ENCODE data around the gene FOXP2. TPM values are rescaled to one million over a fixed set of nuclear protein-coding genes. Genes with fewer than 3 reads are reported as not detected.

FOXP2 gene
- total RNA-seq, 1 experiment from 2014 or later: 2.4 TPM

- DNase-seq (ENCODE audit: low read depth): no peak
- in situ Hi-C loops (cut with HindIII; ENCODE audit: low pct_unique_long_range_greater_than_20kb, low sequenced_read_pairs): no loop called here
Measured at GRCh38 chr7:114629762-114630161, 215.1 kb downstream of the FOXP2 start.

- in situ Hi-C loops (cut with HindIII; ENCODE audit: low pct_unique_long_range_greater_than_20kb, low sequenced_read_pairs): no loop called here
- DNase-seq (ENCODE audit: low read depth): no peak
Measured at GRCh38 chr7:114630201-114630990, 215.8 kb downstream of the FOXP2 start.

- in situ Hi-C loops (cut with HindIII; ENCODE audit: low pct_unique_long_range_greater_than_20kb, low sequenced_read_pairs): no loop called here
- DNase-seq (ENCODE audit: low read depth): no peak
Measured at GRCh38 chr7:114631249-114631822, 216.7 kb downstream of the FOXP2 start.

- no peak for DNase-seq (ENCODE audit: low read depth)
- in situ Hi-C loops (cut with HindIII; ENCODE audit: low pct_unique_long_range_greater_than_20kb, low sequenced_read_pairs): no loop called here
Measured at GRCh38 chr7:114639451-114639850, 224.8 kb downstream of the FOXP2 start.

GRCh38 chr7:114644455-114644854 is 229.8 kb downstream of the FOXP2 start:
- DNase-seq (ENCODE audit: low read depth): no peak
- in situ Hi-C loops (cut with HindIII; ENCODE audit: low pct_unique_long_range_greater_than_20kb, low sequenced_read_pairs): no loop called here

GRCh38 chr7:114645451-114645850 is 230.8 kb downstream of the FOXP2 start:
- in situ Hi-C loops (cut with HindIII; ENCODE audit: low pct_unique_long_range_greater_than_20kb, low sequenced_read_pairs): no loop called here
- no peak for DNase-seq (ENCODE audit: low read depth)

- in situ Hi-C loops (cut with HindIII; ENCODE audit: low pct_unique_long_range_greater_than_20kb, low sequenced_read_pairs): no loop called here
- DNase-seq (ENCODE audit: low read depth): no peak
Measured at GRCh38 chr7:114647518-114647917, 232.9 kb downstream of the FOXP2 start.

- in situ Hi-C loops (cut with HindIII; ENCODE audit: low pct_unique_long_range_greater_than_20kb, low sequenced_read_pairs): no loop called here
- no peak for DNase-seq (ENCODE audit: low read depth)
Measured at GRCh38 chr7:114648117-114648516, 233.5 kb downstream of the FOXP2 start.

GRCh38 chr7:114648680-114649079 is 234.1 kb downstream of the FOXP2 start:
- in situ Hi-C loops (cut with HindIII; ENCODE audit: low pct_unique_long_range_greater_than_20kb, low sequenced_read_pairs): no loop called here

GRCh38 chr7:114649689-114650088 is 235.1 kb downstream of the FOXP2 start:
- in situ Hi-C loops (cut with HindIII; ENCODE audit: low pct_unique_long_range_greater_than_20kb, low sequenced_read_pairs): no loop called here
- DNase-seq (ENCODE audit: low read depth): no peak

More at GRCh38 chr7:114648680-114649079, 234.1 kb downstream of the FOXP2 start:
- DNase-seq (ENCODE audit: low read depth): no peak

GRCh38 chr7:114650491-114650890 is 235.9 kb downstream of the FOXP2 start:
- no peak for DNase-seq (ENCODE audit: low read depth)
- in situ Hi-C loops (cut with HindIII; ENCODE audit: low pct_unique_long_range_greater_than_20kb, low sequenced_read_pairs): no loop called here

- in situ Hi-C loops (cut with HindIII; ENCODE audit: low pct_unique_long_range_greater_than_20kb, low sequenced_read_pairs): no loop called here
Measured at GRCh38 chr7:114652041-114652440, 237.4 kb downstream of the FOXP2 start.

GRCh38 chr7:114653364-114654088 is 238.9 kb downstream of the FOXP2 start:
- in situ Hi-C loops (cut with HindIII; ENCODE audit: low pct_unique_long_range_greater_than_20kb, low sequenced_read_pairs): no loop called here
- no peak for DNase-seq (ENCODE audit: low read depth)

More at GRCh38 chr7:114652041-114652440, 237.4 kb downstream of the FOXP2 start:
- no peak for DNase-seq (ENCODE audit: low read depth)

GRCh38 chr7:114656466-114656865 is 241.9 kb downstream of the FOXP2 start:
- in situ Hi-C loops (cut with HindIII; ENCODE audit: low pct_unique_long_range_greater_than_20kb, low sequenced_read_pairs): no loop called here
- DNase-seq (ENCODE audit: low read depth): no peak

- in situ Hi-C loops (cut with HindIII; ENCODE audit: low pct_unique_long_range_greater_than_20kb, low sequenced_read_pairs): no loop called here
- DNase-seq (ENCODE audit: low read depth): no peak
Measured at GRCh38 chr7:114657279-114657678, 242.7 kb downstream of the FOXP2 start.

GRCh38 chr7:114658216-114658615 is 243.6 kb downstream of the FOXP2 start:
- no peak for DNase-seq (ENCODE audit: low read depth)
- in situ Hi-C loops (cut with HindIII; ENCODE audit: low pct_unique_long_range_greater_than_20kb, low sequenced_read_pairs): no loop called here

GRCh38 chr7:114659409-114660125 is 245.0 kb downstream of the FOXP2 start:
- in situ Hi-C loops (cut with HindIII; ENCODE audit: low pct_unique_long_range_greater_than_20kb, low sequenced_read_pairs): no loop called here
- DNase-seq (ENCODE audit: low read depth): peak; percentile 40

- DNase-seq (ENCODE audit: low read depth): no peak
- in situ Hi-C loops (cut with HindIII; ENCODE audit: low pct_unique_long_range_greater_than_20kb, low sequenced_read_pairs): no loop called here
Measured at GRCh38 chr7:114660126-114660486, 245.5 kb downstream of the FOXP2 start.

- in situ Hi-C loops (cut with HindIII; ENCODE audit: low pct_unique_long_range_greater_than_20kb, low sequenced_read_pairs): no loop called here
- DNase-seq (ENCODE audit: low read depth): no peak
Measured at GRCh38 chr7:114660753-114661152, 246.1 kb downstream of the FOXP2 start.
